ENCODE measurements around the gene TMEM19.
"Not testable (repeated sequence)": the region's sequence is repeated elsewhere in the genome, so short reads cannot be mapped to it uniquely, and the experiment has no call there.

TMEM19 gene

DNA sequence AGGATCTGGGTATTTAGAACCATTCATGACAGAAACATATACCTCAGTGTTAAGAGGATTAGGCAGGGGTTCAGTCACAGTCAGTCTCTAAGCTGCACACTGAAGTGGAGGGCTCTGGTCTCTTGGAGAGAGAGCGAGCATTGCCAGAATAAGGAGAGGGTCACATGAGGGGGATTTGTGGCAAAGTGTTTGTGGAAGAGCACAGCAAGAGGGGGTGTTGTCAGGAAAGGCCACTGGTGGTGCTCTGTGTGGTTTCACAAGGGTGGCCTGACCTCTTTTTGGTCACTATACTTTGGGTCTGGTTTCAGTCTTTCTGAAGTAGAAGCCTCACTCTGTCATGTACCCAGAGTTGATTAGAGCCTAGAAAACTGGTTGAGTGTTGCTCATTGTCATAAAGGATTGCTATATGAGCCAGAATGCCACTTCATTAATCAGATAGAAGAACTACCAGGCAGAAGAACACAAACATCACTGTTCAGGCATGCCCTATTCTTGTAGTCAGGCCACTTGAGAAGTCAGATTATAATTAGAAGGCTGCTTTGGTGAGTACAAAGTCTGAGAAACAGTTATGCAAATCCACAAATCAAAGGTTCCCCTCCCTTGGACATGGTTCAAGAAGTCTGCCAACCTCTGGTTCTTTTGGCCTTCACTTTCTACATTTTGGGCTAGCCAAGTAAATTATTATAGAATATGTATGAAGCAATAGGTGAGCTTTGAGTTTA lies 8.4 kb downstream of the TMEM19 start:
- no peak overlapping the region for H3K4me3 ChIP-seq (replicated peaks; ENCODE audit: low read depth, low read length)
- TF ChIP-seq, protein P1, sequence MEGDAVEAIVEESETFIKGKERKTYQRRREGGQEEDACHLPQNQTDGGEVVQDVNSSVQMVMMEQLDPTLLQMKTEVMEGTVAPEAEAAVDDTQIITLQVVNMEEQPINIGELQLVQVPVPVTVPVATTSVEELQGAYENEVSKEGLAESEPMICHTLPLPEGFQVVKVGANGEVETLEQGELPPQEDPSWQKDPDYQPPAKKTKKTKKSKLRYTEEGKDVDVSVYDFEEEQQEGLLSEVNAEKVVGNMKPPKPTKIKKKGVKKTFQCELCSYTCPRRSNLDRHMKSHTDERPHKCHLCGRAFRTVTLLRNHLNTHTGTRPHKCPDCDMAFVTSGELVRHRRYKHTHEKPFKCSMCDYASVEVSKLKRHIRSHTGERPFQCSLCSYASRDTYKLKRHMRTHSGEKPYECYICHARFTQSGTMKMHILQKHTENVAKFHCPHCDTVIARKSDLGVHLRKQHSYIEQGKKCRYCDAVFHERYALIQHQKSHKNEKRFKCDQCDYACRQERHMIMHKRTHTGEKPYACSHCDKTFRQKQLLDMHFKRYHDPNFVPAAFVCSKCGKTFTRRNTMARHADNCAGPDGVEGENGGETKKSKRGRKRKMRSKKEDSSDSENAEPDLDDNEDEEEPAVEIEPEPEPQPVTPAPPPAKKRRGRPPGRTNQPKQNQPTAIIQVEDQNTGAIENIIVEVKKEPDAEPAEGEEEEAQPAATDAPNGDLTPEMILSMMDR (IDR thresholded peaks at IDR 0.05; ENCODE audit: low read length, missing control alignments): no peak
- DNase-seq (ENCODE audit: low read depth): no peak

DNA sequence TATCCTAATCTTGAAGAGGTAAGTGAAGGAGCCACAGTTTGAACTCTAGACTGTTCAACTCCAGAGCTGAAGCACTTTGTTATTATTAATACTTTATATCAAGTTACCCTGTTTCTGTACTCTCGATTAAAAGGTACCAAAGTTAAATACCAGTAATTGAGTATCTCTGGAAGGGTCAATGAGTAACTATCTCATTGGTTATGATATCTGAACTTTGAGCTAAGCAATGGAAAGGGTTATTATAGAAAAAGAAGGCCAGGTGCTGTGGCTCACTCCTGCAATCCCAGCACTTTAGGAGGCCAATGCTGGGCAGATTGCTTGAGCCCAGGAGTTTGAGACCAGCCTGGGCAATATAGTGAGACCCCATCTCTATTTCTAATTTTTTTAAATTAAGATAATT lies 9.9 kb downstream of the TMEM19 start:
- TF ChIP-seq, protein P1 (IDR thresholded peaks at IDR 0.05; ENCODE audit: low read length, missing control alignments): no peak

DNA sequence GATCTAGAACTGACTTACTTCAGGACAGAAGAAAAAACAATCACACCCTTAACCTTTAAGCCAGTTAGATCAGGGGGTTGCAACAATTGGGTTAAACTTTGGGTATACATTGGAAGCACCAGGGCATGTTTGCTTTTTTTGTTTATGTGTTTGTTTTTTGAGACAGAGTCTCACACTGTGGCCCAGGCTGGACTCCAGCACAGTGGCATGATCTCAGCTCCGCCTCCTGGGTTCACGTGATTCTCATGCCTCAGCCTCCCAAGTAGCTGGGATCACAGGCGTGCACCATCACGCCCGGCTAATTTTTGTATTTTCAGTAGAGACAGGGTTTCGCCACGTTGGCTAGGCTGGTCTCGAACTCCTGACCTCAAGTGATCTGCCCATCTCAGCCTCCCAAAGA lies 16.3 kb downstream of the TMEM19 start:
- not testable (repeated sequence) for DNase-seq (ENCODE audit: low read depth); H3K4me3 ChIP-seq (replicated peaks; ENCODE audit: low read depth, low read length)

More for the DNA sequence above, 9.9 kb downstream of the TMEM19 start:
- DNase-seq (ENCODE audit: low read depth): no peak
- no peak overlapping the region for H3K4me3 ChIP-seq (replicated peaks; ENCODE audit: low read depth, low read length)

DNA sequence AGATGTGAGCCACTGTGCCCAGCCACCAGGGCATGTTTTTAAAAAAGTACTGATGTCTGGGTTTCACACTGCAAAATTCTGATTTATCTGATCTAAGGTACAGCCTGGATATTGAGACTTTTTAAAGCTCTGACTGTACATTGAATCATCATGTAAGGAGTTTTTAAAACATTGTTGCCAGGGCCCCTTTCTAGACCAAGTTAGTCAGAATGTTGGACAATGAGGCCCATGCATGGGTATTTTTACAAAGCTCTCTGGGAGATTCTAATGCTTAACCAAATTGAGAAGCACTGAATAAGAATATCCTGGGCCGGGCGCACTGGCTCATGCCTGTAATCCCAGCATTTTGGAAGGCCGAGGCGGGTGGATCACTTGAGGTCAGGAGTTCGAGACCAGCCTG lies 16.7 kb downstream of the TMEM19 start:
- DNase-seq (ENCODE audit: low read depth): no peak
- TF ChIP-seq, protein P1 (IDR thresholded peaks at IDR 0.05; ENCODE audit: low read length, missing control alignments): no peak
- no peak overlapping the region for H3K4me3 ChIP-seq (replicated peaks; ENCODE audit: low read depth, low read length)

DNA sequence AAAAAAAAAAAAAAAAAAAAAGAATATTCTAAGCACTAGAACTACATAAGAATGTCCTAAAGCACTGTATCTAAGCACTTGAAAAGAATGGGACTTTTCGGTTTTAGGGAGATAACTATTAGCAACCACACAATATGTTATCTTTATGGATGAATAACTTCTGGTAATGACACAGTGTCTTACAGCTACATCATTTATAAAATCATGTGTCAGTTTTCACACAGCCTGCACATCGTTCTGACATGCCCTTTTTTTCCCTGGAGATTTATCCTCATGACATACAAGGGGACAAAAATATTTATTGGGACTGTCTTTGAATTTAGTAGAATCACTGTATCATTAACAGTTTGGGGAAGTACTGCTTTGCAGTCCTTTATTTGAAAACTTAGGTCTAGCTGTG lies 17.3 kb downstream of the TMEM19 start:
- TF ChIP-seq, protein P1 (IDR thresholded peaks at IDR 0.05; ENCODE audit: low read length, missing control alignments): no peak
- no peak for DNase-seq (ENCODE audit: low read depth)
- H3K4me3 ChIP-seq (replicated peaks; ENCODE audit: low read depth, low read length): no peak overlapping the region

DNA sequence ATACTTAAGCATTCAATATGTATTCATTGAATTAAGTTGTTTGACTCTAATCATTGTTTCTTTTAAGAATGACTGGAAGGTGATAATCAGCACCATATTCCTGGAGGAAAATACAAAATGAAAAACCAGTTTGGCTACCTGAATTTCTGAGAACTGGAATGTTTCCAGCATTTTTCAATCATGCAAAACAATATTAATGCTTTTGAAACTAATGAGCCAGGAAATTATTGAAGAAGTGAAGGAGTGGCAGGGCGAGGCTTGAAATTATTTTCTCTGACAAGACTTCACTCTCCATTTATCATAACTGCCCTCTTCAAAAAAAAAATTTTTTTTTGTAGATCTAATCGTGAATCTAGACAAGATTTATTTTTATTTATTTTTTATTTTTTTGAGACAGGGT lies 19.0 kb downstream of the TMEM19 start:
- TF ChIP-seq, protein P1 (IDR thresholded peaks at IDR 0.05; ENCODE audit: low read length, missing control alignments): no peak
- no peak for DNase-seq (ENCODE audit: low read depth)
- H3K4me3 ChIP-seq (replicated peaks; ENCODE audit: low read depth, low read length): no peak overlapping the region

DNA sequence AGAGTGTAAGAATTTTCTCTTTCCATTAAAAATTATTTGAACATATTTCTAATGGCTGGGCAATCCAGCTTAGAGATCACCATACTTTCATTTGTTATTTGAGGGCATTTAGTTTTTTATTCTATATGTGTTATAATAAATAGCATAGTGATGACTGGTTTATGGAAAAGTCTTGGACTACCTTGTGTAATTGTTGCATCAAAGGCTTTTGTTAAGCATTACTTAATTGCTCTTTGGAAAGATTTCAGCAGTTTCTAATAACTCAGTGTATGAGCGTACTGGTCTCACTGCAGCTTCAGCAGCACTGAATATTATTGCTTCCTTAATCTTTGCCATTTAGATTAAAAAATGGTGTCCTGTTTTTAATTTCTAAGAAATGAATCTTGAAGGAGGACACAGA lies 22.8 kb downstream of the TMEM19 start:
- H3K4me3 ChIP-seq (replicated peaks; ENCODE audit: low read depth, low read length): no peak overlapping the region
- TF ChIP-seq, protein P1 (IDR thresholded peaks at IDR 0.05; ENCODE audit: low read length, missing control alignments): no peak
- no peak for DNase-seq (ENCODE audit: low read depth)
